Activated CD8-positive, alpha-beta T cell treated with anti-CD3 and anti-CD28 coated beads, Interleukin-2, amount 10 ng/mL, durations not matched to agents 7 days and 5 days (primary cell): ENCODE data around the gene ALX3. TPM values are rescaled to one million over a fixed set of nuclear protein-coding genes. Genes with fewer than 3 reads are reported as not detected.

Source experiments
- ATAC-seq: fragments of 150-1000 bp; cut with Tn5 transposase; one replicate; pipeline ENCODE4 v1.10.0; 2021; ENCODE audit warnings: moderate library complexity
- CTCF ChIA-PET: fragments of 350-600 bp; sonication (Branson Sonifier 250); formaldehyde crosslinking; loops from one replicate; lab custom pipeline; 2021; ENCODE audit warnings: antibody characterized with exemption; lab: Charles Lee
- POLR2A ChIA-PET: fragments of 350-600 bp; sonication (Branson Sonifier 250); formaldehyde crosslinking; loops from one replicate; lab custom pipeline; 2021; ENCODE audit warnings: antibody characterized with exemption; lab: Charles Lee
- DNase-seq: peaks from one replicate; pipeline ENCODE4 v3.0.0-alpha.2; 2020
- H3K27ac Mint-ChIP-seq: one replicate; pipeline ENCODE4 v1.8.0; 2021; ENCODE audit warnings: mild to moderate bottlenecking, mixed read lengths
- H3K27me3 Mint-ChIP-seq: one replicate; pipeline ENCODE4 v1.8.0; 2021; ENCODE audit warnings: low read depth, mixed read lengths
- H3K36me3 Mint-ChIP-seq: one replicate; pipeline ENCODE4 v1.8.0; 2021; ENCODE audit warnings: low read depth, mixed read lengths
- H3K4me1 Mint-ChIP-seq: one replicate; pipeline ENCODE4 v1.8.0; 2021; ENCODE audit warnings: low read depth, mixed read lengths
- H3K4me3 Mint-ChIP-seq: one replicate; pipeline ENCODE4 v1.8.0; 2021; ENCODE audit warnings: mild to moderate bottlenecking, mixed read lengths
- H3K9me3 Mint-ChIP-seq: one replicate; pipeline ENCODE4 v1.8.0; 2022; ENCODE audit warnings: mixed read lengths; ENCODE audit not compliant: insufficient read depth
- total RNA-seq, 2 experiments: library from RNA; stranded (reverse); gene quantifications; one replicate each; pipeline ENCODE4 v1.2.3, GENCODE V29; 2021

Gene ALX3
- total RNA-seq, 2 experiments from 2014 or later: not detected

DNA sequence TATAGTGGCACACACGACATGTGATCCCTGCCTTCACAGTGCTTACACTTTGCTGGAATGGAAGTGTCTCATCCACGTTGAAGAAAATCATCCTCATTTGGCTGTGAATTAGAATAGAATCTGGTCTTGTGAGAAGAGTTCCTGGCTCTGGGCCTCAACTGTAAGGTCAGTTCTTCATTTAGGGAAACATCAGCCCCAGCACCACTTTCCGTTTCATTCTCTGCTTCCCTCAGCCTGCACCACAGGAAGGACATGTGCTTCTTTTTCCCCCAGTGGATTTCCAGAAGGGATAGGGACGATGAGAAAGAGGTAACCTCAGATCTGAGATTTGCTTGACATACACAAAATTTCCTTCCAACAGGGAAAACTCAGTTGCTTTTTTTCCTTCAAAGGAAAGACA is 3.7 kb upstream of the ALX3 start:
- Mint-ChIP-seq H3K9me3 (no peaks in the 10 kb centered on the region), H3K36me3 (no peaks in the 10 kb centered on the region), H3K27ac (no peak overlapping the region), H3K4me3 (no peak overlapping the region), H3K27me3 (peaks cover 63% of the 10 kb centered on the region), H3K4me1 (peaks cover 2% of the 10 kb centered on the region)
- ChIA-PET CTCF (interaction anchor here (1.0 to 1.4 kb wide), 3 partner anchors 14 to 38 kb away, joined by 4 read pairs; no protein-coding TSS in a partner anchor), POLR2A (no interaction called here)
- DNase-seq (no peak), ATAC-seq (no peak)

DNA sequence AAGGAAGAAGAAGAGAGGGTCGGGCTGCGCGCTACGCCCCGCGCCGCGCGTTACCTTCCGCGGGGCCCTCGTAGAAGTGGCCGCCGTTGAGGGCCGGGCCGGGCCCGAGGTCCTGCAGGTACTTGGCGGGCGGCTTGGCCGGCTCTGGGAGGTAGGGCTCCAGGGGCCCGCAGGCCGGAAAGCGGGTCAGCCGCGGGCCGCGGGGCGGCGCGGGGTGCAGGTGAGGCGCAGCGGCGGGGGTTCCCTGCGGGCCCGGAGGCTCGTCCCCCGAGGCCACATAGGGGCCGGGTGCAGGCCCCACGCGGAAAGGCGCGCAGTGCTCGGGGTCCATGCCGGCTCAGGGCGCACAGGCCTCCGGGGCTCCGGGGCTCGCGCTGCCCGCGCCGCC is 196 bp downstream of the ALX3 start:
- no peak overlapping the region for H3K4me3 Mint-ChIP-seq
- H3K27me3 Mint-ChIP-seq: peaks cover 82% of the 10 kb centered on the region
- ATAC-seq (no peak), DNase-seq (no peak)
- no peaks in the 10 kb centered on the region for H3K9me3 Mint-ChIP-seq
- H3K36me3 Mint-ChIP-seq: no peaks in the 10 kb centered on the region
- ChIA-PET POLR2A (no interaction called here), CTCF (interaction anchor here (0.9 kb wide), 1 partner anchor 18 kb away, joined by 4 read pairs; no protein-coding TSS in a partner anchor)
- H3K27ac Mint-ChIP-seq: no peak overlapping the region
- H3K4me1 Mint-ChIP-seq: peaks cover 9% of the 10 kb centered on the region

DNA sequence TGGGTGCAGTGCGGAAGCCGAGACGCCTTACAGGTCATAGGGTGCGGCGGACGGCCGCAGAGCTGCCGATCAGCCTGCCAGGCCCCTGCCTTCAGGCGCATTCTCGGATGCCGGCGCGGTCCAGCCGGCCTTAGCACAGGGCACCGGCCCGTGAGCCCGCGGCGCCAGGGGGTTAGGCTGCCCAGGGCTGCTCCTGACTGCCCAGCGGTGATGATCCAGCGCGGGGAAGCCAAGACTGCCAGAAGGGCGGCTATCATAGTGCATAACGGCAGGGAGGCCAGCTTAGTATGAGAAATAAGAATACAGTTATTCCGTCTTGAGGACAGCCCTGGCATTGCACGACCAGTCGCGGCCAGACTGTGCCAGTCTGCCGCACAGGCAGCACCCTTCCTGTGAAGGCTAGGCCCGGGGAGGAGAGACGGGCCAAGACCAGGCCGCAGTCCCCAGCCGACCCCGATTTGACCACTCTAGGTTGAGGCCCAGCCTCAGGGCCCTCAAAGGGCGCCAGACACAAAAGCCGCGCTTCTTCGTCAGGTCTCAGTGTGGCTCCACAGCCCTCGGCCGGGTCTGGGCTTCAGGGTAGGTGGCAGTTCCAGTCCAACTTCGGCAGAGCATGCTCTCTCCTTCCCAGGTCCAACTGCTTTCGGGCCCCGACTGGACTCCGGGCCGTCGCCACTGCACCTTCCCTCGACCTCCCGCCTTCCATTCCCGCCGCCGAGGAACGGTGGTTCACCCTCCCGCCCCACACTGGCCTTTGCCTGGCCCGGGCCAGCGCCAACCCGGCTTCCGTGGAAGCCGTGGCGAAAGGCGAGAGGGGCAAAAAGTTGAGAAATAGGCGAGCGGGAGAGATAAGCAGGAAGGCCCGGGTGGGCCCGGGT is 829 bp downstream of the ALX3 start:
- no peak for ATAC-seq
- DNase-seq: no peak
- POLR2A ChIA-PET: no interaction called here
- Mint-ChIP-seq H3K9me3 (no peaks in the 10 kb centered on the region), H3K27me3 (peaks cover 79% of the 10 kb centered on the region), H3K4me3 (no peak overlapping the region), H3K27ac (no peak overlapping the region), H3K4me1 (peaks cover 9% of the 10 kb centered on the region), H3K36me3 (no peaks in the 10 kb centered on the region)
- CTCF ChIA-PET: interaction anchor here (1.2 kb wide), 1 partner anchor 9 kb away, joined by 3 read pairs; no protein-coding TSS in a partner anchor

DNA sequence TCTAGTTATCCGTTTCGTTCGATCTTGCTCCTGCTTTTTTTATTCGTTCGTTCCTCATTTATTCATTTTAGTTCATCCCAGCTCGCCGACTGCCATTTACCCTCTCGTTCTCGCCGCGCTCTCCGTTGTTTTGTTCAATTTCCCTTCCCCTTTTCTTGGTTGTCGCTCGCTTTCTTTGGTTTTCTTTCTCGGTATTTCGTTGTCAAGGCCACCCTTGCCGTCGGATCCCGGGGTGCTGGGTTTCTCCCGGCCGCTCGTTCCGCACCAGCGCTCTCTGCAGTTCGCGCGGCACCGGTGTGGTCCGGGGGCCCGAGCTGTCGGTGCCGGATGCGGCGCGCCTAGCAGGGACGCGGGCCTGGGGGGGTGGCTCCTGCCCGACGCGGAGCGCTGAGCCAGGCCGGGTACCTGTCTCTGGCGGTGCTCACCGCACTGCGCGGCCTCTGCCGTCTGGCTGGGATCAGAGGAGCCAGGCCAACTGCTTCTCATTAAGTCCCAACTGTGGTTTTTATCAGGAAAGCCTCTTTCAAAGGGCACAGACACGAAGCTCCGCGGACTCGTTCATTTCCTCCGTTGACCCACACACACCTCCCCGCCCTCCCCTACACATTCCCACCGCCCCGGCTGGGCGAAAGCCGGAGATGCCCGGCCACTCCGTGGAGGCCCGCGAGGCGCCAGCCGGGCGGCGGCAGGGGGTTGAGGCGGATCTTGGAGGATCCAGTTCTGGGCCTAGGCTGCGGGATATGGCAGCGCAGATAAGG is 1.6 kb downstream of the ALX3 start:
- DNase-seq: peak; percentile 31
- H3K27ac Mint-ChIP-seq: no peak overlapping the region
- peaks cover 73% of the 10 kb centered on the region for H3K27me3 Mint-ChIP-seq
- POLR2A ChIA-PET: no interaction called here
- no peaks in the 10 kb centered on the region for H3K9me3 Mint-ChIP-seq
- ATAC-seq: peak; percentile 63
- H3K36me3 Mint-ChIP-seq: no peaks in the 10 kb centered on the region
- H3K4me3 Mint-ChIP-seq: peak overlapping the region; percentile 38
- CTCF ChIA-PET: interaction anchor here (1.2 to 1.5 kb wide), 2 partner anchors 8 to 13 kb away, joined by 3 to 5 read pairs; no protein-coding TSS in a partner anchor
- peaks cover 9% of the 10 kb centered on the region for H3K4me1 Mint-ChIP-seq

DNA sequence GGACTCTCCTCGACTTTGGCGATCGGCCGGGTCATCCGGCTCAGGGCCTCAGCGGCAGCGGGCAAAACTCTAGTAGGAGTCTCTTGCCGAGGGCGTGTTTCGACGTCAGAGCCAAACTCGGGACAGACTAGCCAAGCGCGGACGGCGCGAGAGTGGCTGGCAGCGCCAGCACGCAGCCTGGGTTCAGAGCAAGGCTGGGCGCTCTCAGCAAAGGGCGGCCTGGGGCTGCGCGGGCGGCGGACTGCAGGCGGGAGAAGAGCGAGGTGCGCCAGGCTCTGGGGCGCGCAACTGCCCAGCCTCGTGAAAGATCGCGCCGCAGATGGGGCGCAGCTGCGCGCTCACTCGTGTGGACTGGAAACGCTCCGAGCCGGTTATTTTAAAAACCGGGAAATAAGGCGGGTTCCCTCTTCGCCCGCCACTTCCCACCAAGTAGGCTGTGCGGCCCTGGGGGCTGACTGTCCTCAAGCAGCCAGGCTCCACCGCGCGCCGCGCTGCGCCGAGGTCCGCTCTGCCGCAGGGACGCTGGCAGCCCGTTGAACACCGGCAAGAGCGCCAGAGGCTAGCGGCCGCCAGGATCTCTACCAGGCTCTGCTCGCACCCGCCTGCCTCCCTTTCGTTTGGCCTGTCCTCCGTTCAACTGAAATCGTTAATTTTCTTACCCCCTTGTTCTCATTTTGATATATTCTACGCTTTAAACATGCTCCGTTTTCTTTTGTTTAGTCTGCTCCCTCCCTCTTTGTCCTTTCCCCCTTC is 2.4 kb downstream of the ALX3 start:
- H3K27ac Mint-ChIP-seq: no peak overlapping the region
- CTCF ChIA-PET: interaction anchor here (0.9 to 2.5 kb wide), 4 partner anchors 8 to 20 kb away, joined by 3 to 11 read pairs (median 4); no protein-coding TSS in a partner anchor
- no peak for DNase-seq

DNA sequence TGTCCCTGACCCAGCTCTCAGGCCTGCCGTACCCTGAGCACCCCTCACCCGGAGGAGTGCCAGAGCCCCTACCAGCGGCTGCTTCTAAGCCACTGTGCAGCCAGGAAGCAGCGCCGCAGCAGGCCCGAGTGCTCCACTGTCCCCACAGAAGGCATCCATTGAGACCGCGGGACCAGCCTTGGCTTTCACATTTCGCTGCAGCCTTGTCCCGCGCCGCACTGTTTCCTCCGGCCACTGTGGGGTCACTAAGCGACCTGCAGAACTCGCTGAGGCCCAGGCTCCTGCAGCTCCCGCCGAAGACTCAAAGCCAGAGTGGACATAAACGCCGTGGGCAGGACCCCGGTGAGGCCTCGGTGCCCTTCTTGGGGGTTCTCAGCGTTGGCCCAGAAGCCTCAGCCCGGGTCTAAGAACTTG is 3.0 kb downstream of the ALX3 start:
- H3K36me3 Mint-ChIP-seq: no peaks in the 10 kb centered on the region
- POLR2A ChIA-PET: no interaction called here
- CTCF ChIA-PET: interaction anchor here (0.9 to 2.5 kb wide), 4 partner anchors 11 to 21 kb away, joined by 3 to 11 read pairs (median 4); no protein-coding TSS in a partner anchor
- ATAC-seq (no peak), DNase-seq (no peak)
- H3K4me1 Mint-ChIP-seq: peaks cover 9% of the 10 kb centered on the region
- peaks cover 61% of the 10 kb centered on the region for H3K27me3 Mint-ChIP-seq
- no peak overlapping the region for H3K27ac Mint-ChIP-seq
- H3K4me3 Mint-ChIP-seq: no peak overlapping the region
- no peaks in the 10 kb centered on the region for H3K9me3 Mint-ChIP-seq

More for the DNA sequence above, 2.4 kb downstream of the ALX3 start:
- no peak for ATAC-seq
- no peaks in the 10 kb centered on the region for H3K9me3 Mint-ChIP-seq
- peaks cover 67% of the 10 kb centered on the region for H3K27me3 Mint-ChIP-seq
- POLR2A ChIA-PET: no interaction called here
- H3K4me3 Mint-ChIP-seq: peak overlapping the region; percentile 38
- peaks cover 9% of the 10 kb centered on the region for H3K4me1 Mint-ChIP-seq
- no peaks in the 10 kb centered on the region for H3K36me3 Mint-ChIP-seq

DNA sequence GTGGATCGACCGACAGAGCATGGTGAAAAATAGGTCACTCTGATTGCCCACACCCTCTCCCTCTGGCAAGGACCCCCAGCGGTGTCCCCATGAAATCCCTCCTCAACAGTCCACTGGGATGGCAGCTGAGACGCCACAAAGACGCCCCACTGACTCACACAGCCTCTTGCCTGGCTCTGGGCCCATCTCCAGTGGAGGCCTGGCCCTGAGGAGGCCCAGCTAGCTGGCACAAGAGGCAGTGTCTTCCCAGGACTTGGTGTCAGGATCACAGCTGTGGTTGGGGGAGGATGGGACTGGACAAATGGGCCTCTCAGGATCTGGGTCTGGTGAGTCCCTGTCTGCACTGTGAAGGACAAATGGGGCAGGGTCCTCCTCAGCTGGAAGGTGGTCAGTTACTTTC is 4.6 kb downstream of the ALX3 start:
- H3K36me3 Mint-ChIP-seq: no peaks in the 10 kb centered on the region
- H3K4me1 Mint-ChIP-seq: peaks cover 9% of the 10 kb centered on the region
- H3K27me3 Mint-ChIP-seq: peaks cover 46% of the 10 kb centered on the region
- no peak overlapping the region for H3K27ac Mint-ChIP-seq
- ChIA-PET CTCF (interaction anchor here (0.6 to 2.5 kb wide), 5 partner anchors 12 to 519 kb away, joined by 3 to 11 read pairs (median 3); no protein-coding TSS in a partner anchor), POLR2A (no interaction called here)
- H3K4me3 Mint-ChIP-seq: no peak overlapping the region
- H3K9me3 Mint-ChIP-seq: no peaks in the 10 kb centered on the region
- no peak for ATAC-seq
- no peak for DNase-seq

DNA sequence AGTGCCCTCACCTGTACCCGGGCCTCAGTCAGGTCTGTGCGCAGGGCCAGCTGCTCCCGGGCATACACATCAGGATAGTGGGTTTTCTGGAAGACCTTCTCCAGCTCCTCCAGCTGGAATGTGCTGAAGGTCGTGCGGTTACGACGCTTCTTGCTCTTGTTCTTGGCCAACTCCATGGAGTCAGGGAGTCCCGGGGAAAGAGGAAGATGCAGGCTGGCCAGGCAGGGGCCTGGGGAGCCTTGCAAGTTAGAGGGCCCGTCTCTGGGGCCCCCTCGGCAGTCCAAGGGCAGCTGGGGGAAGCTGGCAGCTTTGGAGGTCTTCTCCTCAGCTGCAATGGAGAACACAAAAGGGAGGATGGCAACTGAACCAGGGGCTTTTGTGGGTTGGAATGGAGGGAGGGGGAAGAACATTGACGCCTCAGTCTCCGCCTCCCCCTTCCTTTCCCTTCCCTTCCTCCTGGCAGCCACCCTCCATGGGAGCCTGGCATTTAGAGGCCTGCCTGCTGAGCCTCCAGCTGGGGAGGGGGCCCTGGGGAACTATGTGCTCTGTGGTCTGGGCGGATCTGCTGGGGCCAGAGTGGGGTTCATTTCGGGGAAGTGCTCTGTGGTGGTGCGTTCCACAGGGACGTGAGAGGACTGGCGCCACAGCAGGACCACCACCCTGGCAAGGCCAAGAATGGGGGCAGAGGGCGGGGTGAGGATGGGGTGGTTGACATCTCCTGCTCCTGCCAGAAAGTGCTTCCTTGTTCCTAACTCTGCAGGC is 5.7 kb downstream of the ALX3 start:
- POLR2A ChIA-PET: no interaction called here
- Mint-ChIP-seq H3K36me3 (peaks cover 4% of the 10 kb centered on the region), H3K9me3 (no peaks in the 10 kb centered on the region)

DNA sequence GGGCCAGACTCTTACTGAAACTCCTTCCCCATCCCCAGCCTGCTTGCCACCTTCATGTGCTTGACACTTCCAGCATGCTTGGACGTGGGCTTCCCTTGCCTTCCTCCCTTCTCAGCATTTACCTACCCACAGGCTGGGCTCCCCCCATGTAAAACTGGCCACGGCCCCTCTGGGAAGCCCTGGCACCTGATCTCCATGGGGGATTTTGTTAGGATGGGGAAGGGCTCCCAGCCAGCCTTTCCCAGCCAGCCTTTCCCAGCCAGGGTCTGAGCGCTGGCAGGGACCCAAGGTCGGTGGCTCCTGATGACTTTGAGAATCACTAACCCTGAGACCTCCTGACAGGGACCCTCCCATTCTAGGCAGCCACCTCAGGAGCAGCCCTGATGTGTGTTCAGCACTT is 6.7 kb downstream of the ALX3 start:
- ChIA-PET POLR2A (no interaction called here), CTCF (interaction anchor here (1.0 to 1.1 kb wide), 3 partner anchors 9 to 24 kb away, joined by 3 to 5 read pairs (median 4); no protein-coding TSS in a partner anchor)
- ATAC-seq (no peak), DNase-seq (no peak)
- Mint-ChIP-seq H3K4me3 (no peak overlapping the region), H3K27me3 (peaks cover 32% of the 10 kb centered on the region), H3K9me3 (no peaks in the 10 kb centered on the region), H3K4me1 (peaks cover 13% of the 10 kb centered on the region), H3K27ac (no peak overlapping the region), H3K36me3 (peaks cover 7% of the 10 kb centered on the region)

More for the DNA sequence above, 5.7 kb downstream of the ALX3 start:
- Mint-ChIP-seq H3K27me3 (peaks cover 41% of the 10 kb centered on the region), H3K4me1 (peaks cover 11% of the 10 kb centered on the region), H3K27ac (no peak overlapping the region), H3K4me3 (no peak overlapping the region)
- DNase-seq: no peak
- ATAC-seq: no peak
- CTCF ChIA-PET: interaction anchor here (1.0 to 1.3 kb wide), 4 partner anchors 10 to 23 kb away, joined by 3 to 5 read pairs (median 4); no protein-coding TSS in a partner anchor

DNA sequence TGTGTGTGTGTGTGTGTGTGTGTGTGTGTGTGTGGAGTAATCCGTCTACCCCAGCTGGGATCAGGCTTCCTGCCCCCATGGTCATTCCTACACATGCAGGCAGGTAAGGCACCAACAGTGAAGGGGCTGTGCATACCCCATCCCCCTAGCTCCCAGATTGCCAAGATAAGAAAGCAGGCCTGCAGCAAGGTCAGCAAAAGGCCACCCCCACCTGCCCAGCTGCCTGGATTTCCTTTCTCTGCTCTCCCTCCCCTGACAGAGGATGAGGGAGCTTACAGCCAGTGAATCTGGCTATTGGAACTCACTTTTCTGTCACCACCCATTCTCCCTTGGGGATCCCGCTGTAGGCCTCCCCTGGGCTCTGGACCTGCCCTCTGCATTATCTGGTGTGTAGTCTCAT is 7.9 kb downstream of the ALX3 start:
- POLR2A ChIA-PET: no interaction called here
- H3K27me3 Mint-ChIP-seq: peaks cover 20% of the 10 kb centered on the region

More for the DNA sequence above, 7.9 kb downstream of the ALX3 start:
- ATAC-seq (no peak), DNase-seq (no peak)
- H3K36me3 Mint-ChIP-seq: peaks cover 9% of the 10 kb centered on the region
- no peaks in the 10 kb centered on the region for H3K9me3 Mint-ChIP-seq
- CTCF ChIA-PET: interaction anchor here (0.6 to 1.5 kb wide), 6 partner anchors 9 to 757 kb away, joined by 3 to 6 read pairs (median 4); partner anchors contain the start of gene STRIP1
- peaks cover 7% of the 10 kb centered on the region for H3K4me1 Mint-ChIP-seq
- no peak overlapping the region for H3K27ac Mint-ChIP-seq
- H3K4me3 Mint-ChIP-seq: no peak overlapping the region
